K562 (cell line): Measurements from ENCODE around the gene ZC3H11A. TPM values are rescaled to one million over a fixed set of nuclear protein-coding genes. Genes with fewer than 3 reads are reported as not detected.
A peak's percentile ranks its signal among the peaks of the same experiment; 100 is the strongest.

ENCODE experiments used
- ATAC-seq: fragments of 200-7000 bp; cut with Tn5 transposase; 3 replicates; pipeline ENCODE4 v1.9.1; 2020; ENCODE audit warnings: moderate library complexity
- BruUV-seq: library from RNA; stranded (reverse); fragments of 400-500 nt; replicated peaks from 2 replicates; lab custom pipeline; 2021; lab: Mats Ljungman, UMichigan
- CTCF ChIA-PET: fragments of 300-600 bp; formaldehyde crosslinking; extraction: SDS; loops from one replicate; lab custom pipeline; 2021; ENCODE audit warnings: low intra/inter-chr PET ratio; lab: Yijun Ruan, JAX
- POLR2A ChIA-PET: fragments of 300-600, 350-650 bp; sonication (Branson Sonifier 250); formaldehyde crosslinking; extraction: SDS; loops from one replicate; lab custom pipeline; 2021; ENCODE audit warnings: antibody characterized with exemption, inconsistent platforms; lab: Yijun Ruan, JAX
- DNase-seq, 4 experiments: peaks; one replicate each; pipeline versions ENCODE4 v3.0.0 to v3.0.0-alpha.2; 2011 to 2018; ENCODE audit warnings: low spot score in 3 of 4, mixed read lengths in 3 of 4; ENCODE audit errors: extremely low read depth in 1 of 4
- FAIRE-seq: peaks from 2 replicates; lab custom pipeline; 2011; peaks lifted over from hg19 to GRCh38; lab: Jason Lieb, UNC
- H2AFZ ChIP-seq: 2 replicates; pipeline ENCODE4 v1.6.0; 2011; ENCODE audit warnings: low read depth, low read length, control low read depth, inconsistent platforms
- H3K27ac ChIP-seq: fragments of 200-600 bp; 3 replicates; pipeline ENCODE4 v1.8.0; 2011; ENCODE audit warnings: low read depth, mild to moderate bottlenecking, control low read depth, inconsistent platforms, low read length, moderate library complexity, mixed read lengths; ENCODE audit errors: extremely low read depth
- H3K27me3 ChIP-seq, 2 experiments: fragments of 300-600 bp in 1 of 2; 2 replicates in 1 of 2; 3 replicates in 1 of 2; pipeline versions ENCODE4 v1.6.0 to v1.8.0; 2011; ENCODE audit warnings: inconsistent platforms in 2 of 2, low read length in 2 of 2, mild to moderate bottlenecking in 1 of 2, mixed read lengths in 1 of 2, moderate library complexity in 1 of 2; ENCODE audit not compliant: control insufficient read depth in 2 of 2, insufficient read depth in 2 of 2
- H3K36me3 ChIP-seq: fragments of 300-600 bp; 3 replicates; pipeline ENCODE4 v1.8.0; 2011; ENCODE audit warnings: mild to moderate bottlenecking, low read length, inconsistent platforms; ENCODE audit not compliant: control insufficient read depth, insufficient read depth
- H3K4me1 ChIP-seq, 2 experiments: fragments of 200-600 bp in 1 of 2; replicated peaks in 1 of 2; 2 replicates in 1 of 2; 3 replicates in 1 of 2; pipeline versions ENCODE4 v1.5.1 to v1.8.0; 2011; ENCODE audit warnings: inconsistent platforms in 2 of 2, low read length in 2 of 2, mild to moderate bottlenecking in 1 of 2, mixed read lengths in 1 of 2, moderate library complexity in 1 of 2; ENCODE audit not compliant: control insufficient read depth in 2 of 2, insufficient read depth in 2 of 2
- H3K4me2 ChIP-seq: 2 replicates; pipeline ENCODE4 v1.6.1; 2011; ENCODE audit warnings: low read length, control low read depth, inconsistent platforms, mixed read lengths; ENCODE audit not compliant: insufficient read depth
- H3K4me3 ChIP-seq: fragments of 200-600 bp; sonication (generic), shearing (Covaris generic); 2 replicates; pipeline ENCODE4 v1.5.1; 2016; ENCODE audit warnings: control low read depth, inconsistent platforms
- H3K79me2 ChIP-seq: fragments of 200-600 bp; 3 replicates; pipeline ENCODE4 v1.8.0; 2011; ENCODE audit warnings: low read length, inconsistent platforms; ENCODE audit not compliant: control insufficient read depth, insufficient read depth
- H3K9ac ChIP-seq, 2 experiments: 2 replicates each; pipeline versions ENCODE4 v1.6.0 to v1.6.1; 2011; ENCODE audit warnings: low read depth in 2 of 2, low read length in 2 of 2, control low read depth in 1 of 2, inconsistent platforms in 1 of 2, mild to moderate bottlenecking in 1 of 2, mixed read lengths in 1 of 2; ENCODE audit not compliant: insufficient read depth in 1 of 2
- H3K9me1 ChIP-seq: one replicate; pipeline ENCODE4 v1.6.0; 2011; ENCODE audit warnings: inconsistent platforms, mild to moderate bottlenecking, low read length, moderate library complexity; ENCODE audit not compliant: control insufficient read depth, insufficient read depth
- H3K9me3 ChIP-seq: replicated peaks from 2 replicates; pipeline ENCODE4 v1.5.1; 2011; ENCODE audit warnings: low read depth, low read length, inconsistent platforms; ENCODE audit not compliant: control insufficient read depth, insufficient read depth
- H4K20me1 ChIP-seq: replicated peaks from 2 replicates; pipeline ENCODE4 v1.6.1; 2011; ENCODE audit warnings: low read length, inconsistent platforms, mixed read lengths; ENCODE audit not compliant: control insufficient read depth, insufficient read depth
- CSDE1 ChIP-seq, 2 experiments: fragments of 450-650 bp; IDR thresholded peaks; 2 replicates each; pipeline ENCODE4 v1.6.1; 2016; ENCODE audit warnings: mild to moderate bottlenecking in 1 of 2
- ESRRB ChIP-seq: fragments of 250-450 bp; sonication (Bioruptor Pico); IDR thresholded peaks from 2 replicates; pipeline ENCODE4 v1.5.0; 2020; ENCODE audit warnings: mild to moderate bottlenecking, moderate library complexity, borderline replicate concordance
- MCM3 ChIP-seq: fragments of 450-650 bp; IDR thresholded peaks from 2 replicates; pipeline ENCODE4 v1.6.1; 2016
- PRMT5 ChIP-seq: sonication (generic); formaldehyde crosslinking; IDR thresholded peaks from 2 replicates; pipeline ENCODE4 v1.5.0; 2020; ENCODE audit warnings: missing genetic modification reagents
- ZBED1 ChIP-seq: IDR thresholded peaks from 2 replicates; pipeline ENCODE4 v1.6.1; 2014
- ZNF224 ChIP-seq: sonication (generic); formaldehyde crosslinking; IDR thresholded peaks from 2 replicates; pipeline ENCODE4 v1.8.0; 2022; ENCODE audit warnings: mild to moderate bottlenecking, missing genetic modification reagents
- WGBS: fragments of 100-300 bp; shearing (Covaris generic); methylation state at CpG from one replicate; pipeline ENCODE4 v1.1.6; 2016; ENCODE audit warnings: low coverage, mixed read lengths; ENCODE audit not compliant: insufficient coverage; ENCODE audit errors: missing lambda C conversion rate; 5-methylcytosine and 5-hydroxymethylcytosine counted together
- in situ Hi-C: fragments of 300-500 bp; cut with MboI; formaldehyde crosslinking; loops from 4 replicates; pipeline ENCODE4 v1.15.0; 2018; ENCODE audit warnings: inconsistent platforms, mixed read lengths
- intact Hi-C: fragments of 100-400 bp; cut with micrococcal nuclease; formaldehyde crosslinking; loops from 2 replicates; pipeline ENCODE4 v1.14.2; 2022
- polyA plus RNA-seq, 8 experiments: library from polyadenylated mRNA; depleted of rRNA in 4 of 8; stranded (reverse) in 5 of 8; unstranded in 3 of 8; fragments of >200 nt; fragmentation: Nextera tagmentation in 2 of 8; fragmentation: Illumina TruSeq in 1 of 8; extraction: Ambion mirVana in 2 of 8; extraction: Trizol in 1 of 8; gene quantifications; 2 replicates each; pipeline versions ENCODE4 v1.2.1 to v1.2.3, GENCODE V29; 2011 to 2014; ENCODE audit warnings: inconsistent platforms in 1 of 8, missing spikeins in 1 of 8
- total RNA-seq, 7 experiments: library from RNA; depleted of rRNA in 6 of 7; stranded (reverse); fragments of >200 nt in 6 of 7; fragmentation: Illumina TruSeq in 2 of 7; extraction: Trizol in 2 of 7; gene quantifications; 2 replicates each; pipeline versions ENCODE4 v1.2.1 to v1.2.3, GENCODE V29; 2011 to 2021; ENCODE audit warnings: low replicate concordance in 1 of 7
- TF ChIP-seq, protein P1 (sequence below): fragments of 450-650 bp; formaldehyde crosslinking; IDR thresholded peaks from 2 replicates; pipeline ENCODE4 v1.4.0; 2020; ENCODE audit warnings: mild to moderate bottlenecking, moderate library complexity
- TF ChIP-seq, protein P2 (sequence below): fragments of 450-650 bp; IDR thresholded peaks from 2 replicates; pipeline ENCODE4 v1.6.1; 2018; ENCODE audit not compliant: partially characterized antibody
- TF ChIP-seq, protein P3 (sequence below): fragments of 250-450 bp; sonication (Bioruptor Pico); IDR thresholded peaks from 2 replicates; pipeline ENCODE4 v1.8.0; 2022; ENCODE audit warnings: moderate library complexity, mild to moderate bottlenecking, inconsistent platforms
- TF ChIP-seq, protein P4 (sequence below): fragments of 250-450 bp; sonication (Bioruptor Pico); IDR thresholded peaks from 2 replicates; pipeline ENCODE4 v1.4.0; 2020; ENCODE audit warnings: mild to moderate bottlenecking, moderate library complexity, borderline replicate concordance

ZC3H11A gene
- total and polyA plus RNA-seq, 9 of the 15 experiments (the other 6 are each of a cell fraction or from before 2014, with no cell fraction given) = 34.2 to 137 (median 102) TPM

DNA sequence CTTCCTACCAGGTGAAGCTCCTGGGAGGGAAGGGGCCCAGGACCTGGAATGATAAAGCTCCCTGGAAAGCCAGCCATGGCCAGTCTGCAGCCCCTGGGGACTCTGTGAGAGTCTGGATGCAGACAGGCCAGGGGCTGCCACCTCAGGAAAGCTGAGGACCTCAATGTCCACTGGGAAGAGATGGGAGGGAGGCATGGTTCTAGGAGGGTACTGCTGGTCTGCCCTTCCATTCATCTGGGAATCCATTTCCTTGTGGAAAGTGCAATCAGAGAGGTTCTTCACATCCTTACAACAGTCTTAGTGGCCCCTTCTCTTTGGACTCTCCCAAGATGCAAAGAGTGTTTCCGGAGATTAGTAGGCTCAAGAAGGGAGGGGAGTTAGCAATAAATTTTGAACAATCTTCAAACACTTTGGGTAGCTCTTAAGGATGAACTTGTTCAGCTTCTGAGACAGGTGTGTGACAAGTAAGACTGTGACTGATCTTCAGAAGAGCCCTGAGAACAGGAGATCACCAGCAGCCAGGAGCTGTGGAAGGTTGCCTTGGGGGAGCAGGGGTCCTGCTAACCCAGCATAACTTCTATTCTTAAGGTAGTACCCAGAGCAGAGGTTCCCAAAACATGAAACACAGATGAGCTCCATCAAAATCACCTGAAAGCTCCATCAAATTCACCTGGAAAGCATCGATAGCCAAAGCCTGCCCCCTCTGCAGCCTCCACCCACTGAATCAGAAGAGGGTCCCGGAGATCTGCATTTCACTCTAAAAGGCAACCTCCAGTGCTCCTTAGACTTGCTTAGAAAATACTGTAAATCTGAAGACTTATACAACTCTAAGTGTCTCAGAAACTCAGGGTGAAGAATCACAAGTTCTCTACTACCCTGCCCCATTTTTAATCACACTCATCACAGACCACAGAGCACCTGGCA is 31.1 kb upstream of the ZC3H11A start:
- in situ Hi-C loops = no loop called here
- no peaks in the 10 kb centered on the region for H3K9me3 ChIP-seq
- H3K36me3 ChIP-seq = no peaks in the 10 kb centered on the region
- no peak overlapping the region for H3K4me3 ChIP-seq
- FAIRE-seq (no peak), DNase-seq (peak in 2 of 4 experiments; percentile 7 to 12), ATAC-seq (no peak)
- no TSS peak for BruUV-seq
- H3K27me3 ChIP-seq = peaks cover 6 to 12% of the 10 kb centered on the region in 2 experiments; a peak in 4 of 5 replicates
- H3K79me2 ChIP-seq = no peaks in the 10 kb centered on the region
- no peaks in the 10 kb centered on the region for H3K9me1 ChIP-seq
- no peaks in the 10 kb centered on the region for H4K20me1 ChIP-seq
- H3K27ac ChIP-seq = no peak overlapping the region
- intact Hi-C loops = no loop called here
- ChIA-PET POLR2A (interaction anchor here (0.5 to 0.6 kb wide), 3 partner anchors 540 to 1108 kb away, joined by 3 read pairs; no protein-coding TSS in a partner anchor), CTCF (no interaction called here)
- peaks cover 4 to 12% of the 10 kb centered on the region in 2 experiments; a peak in 4 of 5 replicates for H3K4me1 ChIP-seq
- WGBS = 14% methylated on average over 3 of the region's 3 CpGs
- TF ChIP-seq, protein P1, sequence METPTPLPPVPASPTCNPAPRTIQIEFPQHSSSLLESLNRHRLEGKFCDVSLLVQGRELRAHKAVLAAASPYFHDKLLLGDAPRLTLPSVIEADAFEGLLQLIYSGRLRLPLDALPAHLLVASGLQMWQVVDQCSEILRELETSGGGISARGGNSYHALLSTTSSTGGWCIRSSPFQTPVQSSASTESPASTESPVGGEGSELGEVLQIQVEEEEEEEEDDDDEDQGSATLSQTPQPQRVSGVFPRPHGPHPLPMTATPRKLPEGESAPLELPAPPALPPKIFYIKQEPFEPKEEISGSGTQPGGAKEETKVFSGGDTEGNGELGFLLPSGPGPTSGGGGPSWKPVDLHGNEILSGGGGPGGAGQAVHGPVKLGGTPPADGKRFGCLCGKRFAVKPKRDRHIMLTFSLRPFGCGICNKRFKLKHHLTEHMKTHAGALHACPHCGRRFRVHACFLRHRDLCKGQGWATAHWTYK (CRISPR knock-in tag) = 0 out of 2 replicates have a peak, but pooled peaks have one; percentile 19
- TF ChIP-seq ZBED1 = no peak
- TF ChIP-seq, protein P2, sequence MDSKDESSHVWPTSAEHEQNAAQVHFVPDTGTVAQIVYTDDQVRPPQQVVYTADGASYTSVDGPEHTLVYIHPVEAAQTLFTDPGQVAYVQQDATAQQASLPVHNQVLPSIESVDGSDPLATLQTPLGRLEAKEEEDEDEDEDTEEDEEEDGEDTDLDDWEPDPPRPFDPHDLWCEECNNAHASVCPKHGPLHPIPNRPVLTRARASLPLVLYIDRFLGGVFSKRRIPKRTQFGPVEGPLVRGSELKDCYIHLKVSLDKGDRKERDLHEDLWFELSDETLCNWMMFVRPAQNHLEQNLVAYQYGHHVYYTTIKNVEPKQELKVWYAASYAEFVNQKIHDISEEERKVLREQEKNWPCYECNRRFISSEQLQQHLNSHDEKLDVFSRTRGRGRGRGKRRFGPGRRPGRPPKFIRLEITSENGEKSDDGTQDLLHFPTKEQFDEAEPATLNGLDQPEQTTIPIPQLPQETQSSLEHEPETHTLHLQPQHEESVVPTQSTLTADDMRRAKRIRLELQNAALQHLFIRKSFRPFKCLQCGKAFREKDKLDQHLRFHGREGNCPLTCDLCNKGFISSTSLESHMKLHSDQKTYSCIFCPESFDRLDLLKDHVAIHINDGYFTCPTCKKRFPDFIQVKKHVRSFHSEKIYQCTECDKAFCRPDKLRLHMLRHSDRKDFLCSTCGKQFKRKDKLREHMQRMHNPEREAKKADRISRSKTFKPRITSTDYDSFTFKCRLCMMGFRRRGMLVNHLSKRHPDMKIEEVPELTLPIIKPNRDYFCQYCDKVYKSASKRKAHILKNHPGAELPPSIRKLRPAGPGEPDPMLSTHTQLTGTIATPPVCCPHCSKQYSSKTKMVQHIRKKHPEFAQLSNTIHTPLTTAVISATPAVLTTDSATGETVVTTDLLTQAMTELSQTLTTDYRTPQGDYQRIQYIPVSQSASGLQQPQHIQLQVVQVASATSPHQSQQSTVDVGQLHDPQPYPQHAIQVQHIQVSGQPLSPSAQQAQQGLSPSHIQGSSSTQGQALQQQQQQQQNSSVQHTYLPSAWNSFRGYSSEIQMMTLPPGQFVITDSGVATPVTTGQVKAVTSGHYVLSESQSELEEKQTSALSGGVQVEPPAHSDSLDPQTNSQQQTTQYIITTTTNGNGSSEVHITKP = peak; percentile 17
- TF ChIP-seq, protein P3, sequence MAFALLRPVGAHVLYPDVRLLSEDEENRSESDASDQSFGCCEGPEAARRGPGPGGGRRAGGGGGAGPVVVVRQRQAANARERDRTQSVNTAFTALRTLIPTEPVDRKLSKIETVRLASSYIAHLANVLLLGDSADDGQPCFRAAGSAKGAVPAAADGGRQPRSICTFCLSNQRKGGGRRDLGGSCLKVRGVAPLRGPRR (CRISPR knock-in tag) = no peak
- no peak for TF ChIP-seq PRMT5 (CRISPR knock-in tag)
- TF ChIP-seq, protein P4, sequence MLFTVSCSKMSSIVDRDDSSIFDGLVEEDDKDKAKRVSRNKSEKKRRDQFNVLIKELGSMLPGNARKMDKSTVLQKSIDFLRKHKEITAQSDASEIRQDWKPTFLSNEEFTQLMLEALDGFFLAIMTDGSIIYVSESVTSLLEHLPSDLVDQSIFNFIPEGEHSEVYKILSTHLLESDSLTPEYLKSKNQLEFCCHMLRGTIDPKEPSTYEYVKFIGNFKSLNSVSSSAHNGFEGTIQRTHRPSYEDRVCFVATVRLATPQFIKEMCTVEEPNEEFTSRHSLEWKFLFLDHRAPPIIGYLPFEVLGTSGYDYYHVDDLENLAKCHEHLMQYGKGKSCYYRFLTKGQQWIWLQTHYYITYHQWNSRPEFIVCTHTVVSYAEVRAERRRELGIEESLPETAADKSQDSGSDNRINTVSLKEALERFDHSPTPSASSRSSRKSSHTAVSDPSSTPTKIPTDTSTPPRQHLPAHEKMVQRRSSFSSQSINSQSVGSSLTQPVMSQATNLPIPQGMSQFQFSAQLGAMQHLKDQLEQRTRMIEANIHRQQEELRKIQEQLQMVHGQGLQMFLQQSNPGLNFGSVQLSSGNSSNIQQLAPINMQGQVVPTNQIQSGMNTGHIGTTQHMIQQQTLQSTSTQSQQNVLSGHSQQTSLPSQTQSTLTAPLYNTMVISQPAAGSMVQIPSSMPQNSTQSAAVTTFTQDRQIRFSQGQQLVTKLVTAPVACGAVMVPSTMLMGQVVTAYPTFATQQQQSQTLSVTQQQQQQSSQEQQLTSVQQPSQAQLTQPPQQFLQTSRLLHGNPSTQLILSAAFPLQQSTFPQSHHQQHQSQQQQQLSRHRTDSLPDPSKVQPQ (CRISPR knock-in tag) = 0 out of 2 replicates have a peak, but pooled peaks have one; percentile 54
- TF ChIP-seq MCM3 = no peak
- no peak for TF ChIP-seq ESRRB (CRISPR knock-in tag)
- TF ChIP-seq ZNF224 = no peak
- TF ChIP-seq CSDE1 (IDR thresholded peaks at IDR 0.05) = no peak
- H3K4me2 ChIP-seq = no peak overlapping the region
- H2AFZ ChIP-seq = peak overlapping the region; percentile 57
- H3K9ac ChIP-seq = no peak overlapping the region
